Fibroblast of pulmonary artery (primary cell): ENCODE measurements around the gene LRRC4B.

ENCODE experiments used
- DNase-seq: peaks from one replicate; pipeline ENCODE4 v3.0.0-alpha.2; 2010; ENCODE audit warnings: low read depth
- H3K4me3 ChIP-seq: replicated peaks from 2 replicates; pipeline ENCODE4 v1.5.1; 2011; ENCODE audit warnings: low read depth, mild to moderate bottlenecking, control low read depth, low read length, moderate library complexity
- CTCF ChIP-seq: IDR thresholded peaks from 2 replicates; pipeline ENCODE4 v1.5.1; 2011; ENCODE audit warnings: mild to moderate bottlenecking, control low read depth, low read length, inconsistent platforms; ENCODE audit errors: missing control alignments

Gene LRRC4B

DNA sequence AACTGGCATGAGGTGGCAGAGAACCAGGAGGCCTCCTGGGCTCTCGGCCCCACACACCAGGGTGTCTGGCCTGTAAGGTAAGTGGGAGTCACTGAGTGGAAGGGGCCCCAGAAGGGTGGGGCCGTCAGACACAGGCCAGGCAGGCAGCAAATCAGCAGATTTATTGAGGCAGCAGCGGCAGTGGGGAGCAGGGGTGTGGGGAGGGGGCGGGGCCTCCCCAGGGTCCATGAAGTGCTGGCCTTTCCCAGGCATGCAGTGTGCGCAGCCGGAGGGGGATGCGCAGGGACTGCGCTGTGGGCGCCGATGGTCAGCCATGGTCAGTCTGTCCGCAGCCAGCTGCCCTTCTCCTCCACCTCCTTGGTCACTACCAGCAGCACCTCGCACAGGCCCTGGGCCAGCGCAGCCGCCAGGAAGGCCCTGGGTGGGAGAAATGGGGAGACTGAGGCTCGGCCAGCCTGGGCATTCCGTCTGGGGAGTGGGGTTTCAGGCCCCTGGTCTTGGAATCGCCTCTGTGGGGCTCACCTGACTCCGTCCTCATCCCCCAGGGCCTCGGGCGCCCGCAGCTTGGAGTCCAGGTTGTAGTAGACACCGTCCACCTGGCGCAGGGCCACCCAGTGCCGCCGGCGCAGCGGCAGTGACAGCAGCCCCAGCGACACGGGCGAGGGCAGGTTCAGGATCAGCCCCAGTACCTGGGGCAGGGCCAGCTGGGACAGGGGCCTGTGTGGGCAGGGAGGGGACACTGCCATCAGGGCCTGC lies 62.2 kb downstream of the LRRC4B start:
- no peak for TF ChIP-seq CTCF
- DNase-seq = no peak

DNA sequence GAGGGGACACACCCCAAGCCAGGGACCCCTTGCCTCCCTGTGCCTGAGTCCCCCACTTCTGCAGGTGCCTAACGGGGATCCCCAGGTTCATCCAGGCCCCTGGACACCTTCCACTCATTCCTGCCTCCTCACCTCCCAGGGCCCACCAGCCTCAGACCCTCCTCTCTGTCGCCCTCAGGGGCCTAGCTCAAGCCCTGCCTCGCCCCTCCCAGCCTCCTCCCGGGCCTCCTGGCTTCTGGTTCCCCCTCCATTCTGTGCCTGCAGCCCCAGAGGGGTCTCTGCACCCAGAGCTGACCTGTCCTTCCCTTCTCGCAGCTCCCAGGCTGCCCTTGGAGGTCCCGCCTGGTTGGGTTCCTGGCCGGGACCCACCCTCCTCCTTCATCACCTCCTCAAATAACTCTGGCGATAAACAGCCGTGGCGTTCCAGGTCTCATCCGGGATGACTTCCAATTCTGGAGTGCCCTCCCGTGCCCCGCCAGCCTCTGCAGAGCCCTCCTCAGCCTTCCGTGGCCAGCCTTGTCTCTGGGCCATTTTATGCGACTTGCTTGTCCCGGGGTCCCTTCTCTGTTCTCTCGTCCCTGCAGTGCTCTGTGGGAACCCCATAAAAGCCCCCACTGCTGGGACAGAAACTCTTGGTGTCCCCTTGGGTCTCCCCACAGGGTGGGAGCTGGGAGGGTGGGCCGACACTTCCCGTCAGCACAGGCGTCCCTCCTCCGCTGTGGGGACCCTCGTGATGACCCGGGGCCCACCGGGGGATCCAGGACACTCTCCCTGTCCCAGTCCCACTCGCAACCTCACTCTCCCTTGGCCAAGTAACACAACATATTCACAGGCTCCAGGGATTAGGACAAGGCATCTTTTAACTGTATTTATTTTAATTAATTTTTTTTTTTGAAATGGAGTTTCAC lies 66.4 kb downstream of the LRRC4B start:
- H3K4me3 ChIP-seq = no peak overlapping the region
- TF ChIP-seq CTCF = no peak
- no peak for DNase-seq

More for the DNA sequence above, 62.2 kb downstream of the LRRC4B start:
- no peak overlapping the region for H3K4me3 ChIP-seq

GRCh38 chr19:50501186-50501567 lies 67.1 kb downstream of the LRRC4B start:
- H3K4me3 ChIP-seq = no peak overlapping the region
- DNase-seq = no peak
- TF ChIP-seq CTCF = no peak

DNA sequence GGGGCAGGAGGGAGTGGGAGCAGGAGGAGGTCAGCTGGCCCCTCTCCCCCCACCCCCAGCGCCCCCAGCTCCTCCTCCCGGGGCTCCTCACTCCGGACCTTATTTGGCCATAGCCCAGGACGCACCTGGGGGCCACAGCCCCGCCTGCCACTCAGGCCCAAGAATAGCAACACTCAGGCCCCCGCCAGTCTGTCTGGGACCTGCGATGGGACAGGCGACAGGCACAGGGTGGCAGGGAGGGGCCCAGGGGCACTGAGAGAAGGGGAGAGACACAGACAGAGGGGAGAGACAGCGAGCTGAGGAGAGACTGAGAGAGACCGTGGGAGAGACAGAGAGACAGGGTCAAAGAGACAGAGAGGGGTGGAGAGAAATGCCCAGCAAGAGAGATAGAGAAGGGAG lies 67.5 kb downstream of the LRRC4B start:
- no peak overlapping the region for H3K4me3 ChIP-seq
- no peak for DNase-seq
- TF ChIP-seq CTCF = no peak

GRCh38 chr19:50500060-50500752 lies 68.0 kb downstream of the LRRC4B start:
- no peak overlapping the region for H3K4me3 ChIP-seq
- DNase-seq = no peak
- TF ChIP-seq CTCF = peak; percentile 2

DNA sequence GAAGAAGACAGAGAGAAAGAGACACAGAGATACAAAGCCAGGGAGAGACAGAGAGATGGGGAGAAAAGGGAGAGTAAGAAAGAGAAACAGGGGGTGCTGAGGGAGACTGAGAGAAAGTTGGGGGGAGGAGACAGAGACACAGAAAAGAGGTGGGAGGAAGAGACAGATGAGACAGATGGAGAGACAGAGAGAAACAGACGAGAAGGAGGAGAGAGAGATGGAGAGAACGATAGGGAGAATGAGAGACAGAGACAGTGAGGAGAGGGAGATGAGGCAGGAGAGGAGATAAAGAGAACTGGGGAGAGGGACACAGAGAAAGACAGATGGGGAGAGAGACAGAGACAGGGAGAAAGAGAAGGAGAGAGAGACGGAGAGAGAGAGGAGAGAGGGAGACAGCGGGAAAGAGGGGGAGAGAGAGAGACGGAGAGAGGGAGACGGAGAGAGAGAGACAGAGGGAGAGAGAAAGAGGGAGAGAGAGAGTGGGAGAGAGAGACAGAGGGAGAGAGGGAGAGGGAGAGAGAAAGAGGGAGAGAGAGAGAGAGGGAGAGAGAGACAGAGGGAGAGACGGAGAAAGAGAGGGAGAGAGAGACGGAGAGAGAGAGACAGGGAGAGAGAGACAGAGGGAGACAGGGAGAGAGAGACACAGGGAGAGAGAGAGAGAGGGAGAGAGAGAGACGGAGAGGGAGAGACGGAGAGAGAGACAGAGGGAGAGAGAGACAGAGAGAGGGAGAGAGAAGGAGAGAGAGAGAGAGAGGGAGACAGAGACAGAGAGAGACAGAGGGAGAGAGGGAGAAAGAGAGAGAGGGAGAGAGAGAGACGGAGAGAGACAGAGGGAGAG lies 69.8 kb downstream of the LRRC4B start:
- no peak for TF ChIP-seq CTCF
- no peak overlapping the region for H3K4me3 ChIP-seq
- no peak for DNase-seq
